Lung (tissue), 12 donors: ENCODE results near the gene TNS3. TPM values are rescaled to one million over a fixed set of nuclear protein-coding genes. Genes with fewer than 3 reads are reported as not detected.
"Not testable (repeated sequence)": the region's sequence is repeated elsewhere in the genome, so short reads cannot be mapped to it uniquely, and the experiment has no call there.

Experiments
- ATAC-seq: fragments of 200-7000 bp; cut with Tn5 transposase; one replicate; pipeline ENCODE4 v1.9.1; 2020; ENCODE audit warnings: moderate number of reproducible peaks; ENCODE audit not compliant: insufficient read depth, low FRiP score
- DNase-seq, 3 donors: peaks; one replicate each; pipeline ENCODE4 v3.0.0-alpha.2; 2013 to 2017
- H3K27ac ChIP-seq, 2 donors: one replicate each; pipeline ENCODE4 v1.5.1; 2013; ENCODE audit warnings: mild to moderate bottlenecking in 2 of 2, moderate library complexity in 2 of 2, control low read depth in 1 of 2, inconsistent platforms in 1 of 2, low read depth in 1 of 2, low read length in 1 of 2
- H3K27me3 ChIP-seq, 3 donors: one replicate each; pipeline ENCODE4 v1.5.1; 2013; ENCODE audit warnings: low read length in 2 of 3; ENCODE audit not compliant: control insufficient read depth in 3 of 3, insufficient read depth in 3 of 3
- H3K36me3 ChIP-seq, 4 donors: one replicate each; pipeline ENCODE4 v1.5.1; 2013; ENCODE audit warnings: low read length in 4 of 4, mild to moderate bottlenecking in 1 of 4, moderate library complexity in 1 of 4; ENCODE audit not compliant: control insufficient read depth in 4 of 4, insufficient read depth in 4 of 4
- H3K4me1 ChIP-seq, 5 donors: one replicate each; pipeline ENCODE4 v1.5.1; 2013; ENCODE audit warnings: low read length in 5 of 5, mild to moderate bottlenecking in 2 of 5, moderate library complexity in 1 of 5; ENCODE audit not compliant: control insufficient read depth in 5 of 5, insufficient read depth in 5 of 5
- H3K4me3 ChIP-seq: one replicate; pipeline ENCODE4 v1.5.1; 2013; ENCODE audit warnings: mild to moderate bottlenecking, control low read depth, moderate library complexity
- H3K9ac ChIP-seq, 2 donors: one replicate each; pipeline ENCODE4 v1.5.1; 2013; ENCODE audit warnings: low read length in 2 of 2, control low read depth in 1 of 2; ENCODE audit not compliant: insufficient read depth in 1 of 2
- H3K9me3 ChIP-seq, 4 donors: one replicate each; pipeline ENCODE4 v1.5.1; 2013; ENCODE audit warnings: low read length in 3 of 4, mild to moderate bottlenecking in 1 of 4, moderate library complexity in 1 of 4; ENCODE audit not compliant: control insufficient read depth in 4 of 4, insufficient read depth in 3 of 4
- WGBS, 2 donors: extraction: QIAGEN DNeasy Blood & Tissue Kit; methylation state at CpG; one replicate each; pipeline ENCODE4 v1.1.7; 2013; 5-methylcytosine and 5-hydroxymethylcytosine counted together
- polyA plus RNA-seq, 2 donors: library from polyadenylated mRNA; stranded (reverse); fragments of 200-250 nt; gene quantifications; one replicate each; pipeline ENCODE4 v1.2.1, GENCODE V29; 2013
- total RNA-seq, 2 donors: library from RNA; depleted of rRNA in 1 of 2; stranded (reverse); fragments of >200 nt in 1 of 2; gene quantifications; one replicate each; pipeline ENCODE4 v1.2.1, GENCODE V29; 2014 to 2021
- TF ChIP-seq, protein P1 (sequence below): IDR thresholded peaks from 2 replicates; pipeline ENCODE4 v1.5.1; 2012; ENCODE audit warnings: mild to moderate bottlenecking; ENCODE audit errors: control extremely low read depth, extremely low read depth
- donor health status: control.
- donor health status: control.
- donor health status: Bipolar disorder and iron deficiency.
- donor health status: healthy.
- donor health status: DM: yes; HTN: yes; CAD: no.

The TNS3 gene
- total and polyA plus RNA-seq, 4 donors = 23.8 to 140 (median 85.7) TPM

- Histone ChIP-seq H3K4me1 (peaks cover 0 to 24% (median 7%) of the 10 kb centered on the region in 5 donors), H3K36me3 (peaks cover 0 to 7% (median 2%) of the 10 kb centered on the region in 4 donors), H3K27ac (no peak overlapping the region), H3K9me3 (no peaks in the 10 kb centered on the region), H3K4me3 (no peak overlapping the region), H3K27me3 (no peaks in the 10 kb centered on the region), H3K9ac (no peak overlapping the region)
- DNase-seq (no peak), ATAC-seq (no peak)
- TF ChIP-seq, protein P1, sequence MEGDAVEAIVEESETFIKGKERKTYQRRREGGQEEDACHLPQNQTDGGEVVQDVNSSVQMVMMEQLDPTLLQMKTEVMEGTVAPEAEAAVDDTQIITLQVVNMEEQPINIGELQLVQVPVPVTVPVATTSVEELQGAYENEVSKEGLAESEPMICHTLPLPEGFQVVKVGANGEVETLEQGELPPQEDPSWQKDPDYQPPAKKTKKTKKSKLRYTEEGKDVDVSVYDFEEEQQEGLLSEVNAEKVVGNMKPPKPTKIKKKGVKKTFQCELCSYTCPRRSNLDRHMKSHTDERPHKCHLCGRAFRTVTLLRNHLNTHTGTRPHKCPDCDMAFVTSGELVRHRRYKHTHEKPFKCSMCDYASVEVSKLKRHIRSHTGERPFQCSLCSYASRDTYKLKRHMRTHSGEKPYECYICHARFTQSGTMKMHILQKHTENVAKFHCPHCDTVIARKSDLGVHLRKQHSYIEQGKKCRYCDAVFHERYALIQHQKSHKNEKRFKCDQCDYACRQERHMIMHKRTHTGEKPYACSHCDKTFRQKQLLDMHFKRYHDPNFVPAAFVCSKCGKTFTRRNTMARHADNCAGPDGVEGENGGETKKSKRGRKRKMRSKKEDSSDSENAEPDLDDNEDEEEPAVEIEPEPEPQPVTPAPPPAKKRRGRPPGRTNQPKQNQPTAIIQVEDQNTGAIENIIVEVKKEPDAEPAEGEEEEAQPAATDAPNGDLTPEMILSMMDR = no peak
- WGBS, 2 donors = 67 to 90% methylated on average over 3 of the region's 3 CpGs
These were observed 37.5 kb downstream of the TNS3 start for GRCh38 chr7:47544416-47544815.

GRCh38 chr7:47543714-47544113 is 38.2 kb downstream of the TNS3 start:
- Histone ChIP-seq H3K4me3 (no peak overlapping the region), H3K27me3 (no peaks in the 10 kb centered on the region), H3K36me3 (peaks cover 0 to 7% (median 2%) of the 10 kb centered on the region in 4 donors), H3K27ac (no peak overlapping the region), H3K4me1 (peaks cover 0 to 31% (median 13%) of the 10 kb centered on the region in 5 donors), H3K9ac (no peak overlapping the region), H3K9me3 (no peaks in the 10 kb centered on the region)
- TF ChIP-seq, protein P1 = no peak
- ATAC-seq = no peak
- DNase-seq = no peak
- 53 to 58% methylated on average over 6 of the region's 6 CpGs for WGBS, 2 donors

GRCh38 chr7:47543056-47543455 is 38.9 kb downstream of the TNS3 start:
- peaks cover 0 to 7% (median 2%) of the 10 kb centered on the region in 4 donors for H3K36me3 ChIP-seq
- no peak overlapping the region for H3K4me3 ChIP-seq
- H3K4me1 ChIP-seq = peaks cover 0 to 38% (median 18%) of the 10 kb centered on the region in 5 donors
- TF ChIP-seq, protein P1 = no peak
- H3K27me3 ChIP-seq = no peaks in the 10 kb centered on the region
- ATAC-seq (no peak), DNase-seq (no peak)
- H3K9me3 ChIP-seq = no peaks in the 10 kb centered on the region
- no peak overlapping the region for H3K9ac ChIP-seq
- WGBS, 2 donors = 95 to 99% methylated on average over 4 of the region's 4 CpGs
- H3K27ac ChIP-seq = no peak overlapping the region

- DNase-seq (no peak), ATAC-seq (no peak)
- no peaks in the 10 kb centered on the region for H3K9me3 ChIP-seq
- TF ChIP-seq, protein P1 = no peak
- peaks cover 0 to 7% (median under 1%) of the 10 kb centered on the region in 4 donors for H3K36me3 ChIP-seq
- H3K27me3 ChIP-seq = no peaks in the 10 kb centered on the region
- WGBS, 2 donors = 96 to 98% methylated on average over 3 of the region's 3 CpGs
- H3K4me1 ChIP-seq = peaks cover 0 to 45% (median 23%) of the 10 kb centered on the region in 5 donors
- no peak overlapping the region for H3K9ac ChIP-seq
- no peak overlapping the region for H3K4me3 ChIP-seq
- H3K27ac ChIP-seq = no peak overlapping the region
These were observed 39.9 kb downstream of the TNS3 start for GRCh38 chr7:47542051-47542450.

GRCh38 chr7:47541485-47541884 is 40.4 kb downstream of the TNS3 start:
- H3K27ac ChIP-seq, H3K9me3 ChIP-seq, H3K27me3 ChIP-seq, H3K36me3 ChIP-seq, H3K9ac ChIP-seq, DNase-seq, H3K4me3 ChIP-seq, ATAC-seq: not testable (repeated sequence)
- 94% methylated on average over 9 of the region's 9 CpGs for WGBS, 2 donors
- H3K4me1 ChIP-seq = peaks cover 0 to 48% (median 26%) of the 10 kb centered on the region in 5 donors
